WTC11 (cell line): ENCODE results near the gene PER1. TPM values are rescaled to one million over a fixed set of nuclear protein-coding genes. Genes with fewer than 3 reads are reported as not detected.

ENCODE experiments used
- ATAC-seq: fragments of 200-7000 bp; cut with Tn5 transposase; 2 replicates; pipeline ENCODE4 v1.10.0; 2021; ENCODE audit warnings: mild to moderate bottlenecking, moderate library complexity
- CTCF ChIA-PET: fragments of 300-600 bp; sonication (Branson Sonifier 250); formaldehyde crosslinking; loops from one replicate; lab custom pipeline; 2021; ENCODE audit warnings: antibody characterized with exemption; lab: Charles Lee
- POLR2A ChIA-PET: fragments of 350-600 bp; sonication (Branson Sonifier 250); formaldehyde crosslinking; loops from one replicate; lab custom pipeline; 2021; ENCODE audit warnings: antibody characterized with exemption; lab: Charles Lee
- DNase-seq: peaks from one replicate; pipeline ENCODE4 v3.0.0; 2021; ENCODE audit warnings: low spot score
- H3K27ac Mint-ChIP-seq: 2 replicates; pipeline ENCODE4 v1.8.0; 2021; ENCODE audit warnings: mixed read lengths
- H3K27me3 Mint-ChIP-seq: 2 replicates; pipeline ENCODE4 v1.8.0; 2021; ENCODE audit warnings: low read depth, mild to moderate bottlenecking, moderate library complexity, mixed read lengths
- H3K36me3 Mint-ChIP-seq: 2 replicates; pipeline ENCODE4 v1.8.0; 2021; ENCODE audit warnings: mixed read lengths
- H3K4me1 Mint-ChIP-seq: 2 replicates; pipeline ENCODE4 v1.8.0; 2022; ENCODE audit warnings: mixed read lengths
- H3K4me3 Mint-ChIP-seq: 2 replicates; pipeline ENCODE4 v1.8.0; 2021; ENCODE audit warnings: mild to moderate bottlenecking, moderate library complexity, mixed read lengths
- H3K9me3 Mint-ChIP-seq: 2 replicates; pipeline ENCODE4 v1.8.0; 2021; ENCODE audit warnings: mixed read lengths
- CTCF ChIP-seq: fragments of 200-600 bp; IDR thresholded peaks from 2 replicates; pipeline ENCODE4 v1.8.0; 2022; ENCODE audit warnings: antibody characterized with exemption
- ELF4 ChIP-seq: sonication (generic); formaldehyde crosslinking; IDR thresholded peaks from 2 replicates; pipeline ENCODE4 v1.8.1; 2022; ENCODE audit warnings: low read depth, mild to moderate bottlenecking, moderate library complexity, missing genetic modification reagents
- ESRRA ChIP-seq: sonication (generic); formaldehyde crosslinking; IDR thresholded peaks from 2 replicates; pipeline ENCODE4 v1.8.1; 2022; ENCODE audit warnings: mild to moderate bottlenecking, missing genetic modification reagents, borderline replicate concordance
- HMGXB4 ChIP-seq: sonication (generic); formaldehyde crosslinking; IDR thresholded peaks from 2 replicates; pipeline ENCODE4 v1.8.1; 2023; ENCODE audit warnings: mild to moderate bottlenecking, moderate library complexity, missing genetic modification reagents
- JAZF1 ChIP-seq: fragments of 250-450 bp; sonication (Bioruptor Pico); IDR thresholded peaks from 2 replicates; pipeline ENCODE4 v1.9.0; 2021; ENCODE audit warnings: moderate library complexity, mild to moderate bottlenecking, inconsistent platforms
- MLX ChIP-seq: sonication (generic); formaldehyde crosslinking; IDR thresholded peaks from 2 replicates; pipeline ENCODE4 v1.8.1; 2023; ENCODE audit warnings: mild to moderate bottlenecking, missing genetic modification reagents, moderate library complexity
- RELA ChIP-seq: sonication (generic); formaldehyde crosslinking; IDR thresholded peaks from 2 replicates; pipeline ENCODE4 v1.8.1; 2022; ENCODE audit warnings: missing genetic modification reagents, mild to moderate bottlenecking, borderline replicate concordance
- STAT6 ChIP-seq: sonication (generic); formaldehyde crosslinking; conservative IDR thresholded peaks from 2 replicates; pipeline ENCODE4 v1.8.1; 2023; ENCODE audit warnings: mild to moderate bottlenecking, low read depth, missing genetic modification reagents, moderate library complexity
- TEAD4 ChIP-seq: sonication (generic); formaldehyde crosslinking; IDR thresholded peaks from 2 replicates; pipeline ENCODE4 v1.8.0; 2022; ENCODE audit warnings: mild to moderate bottlenecking, missing genetic modification reagents
- ZNF219 ChIP-seq: sonication (generic); formaldehyde crosslinking; IDR thresholded peaks from 2 replicates; pipeline ENCODE4 v1.8.0; 2023; ENCODE audit warnings: missing genetic modification reagents, mild to moderate bottlenecking, borderline replicate concordance
- ZNF232 ChIP-seq: sonication (generic); formaldehyde crosslinking; IDR thresholded peaks from 2 replicates; pipeline ENCODE4 v1.8.0; 2022; ENCODE audit warnings: mild to moderate bottlenecking, missing genetic modification reagents
- ZNF317 ChIP-seq: sonication (generic); formaldehyde crosslinking; IDR thresholded peaks from 2 replicates; pipeline ENCODE4 v1.8.1; 2023; ENCODE audit warnings: low read depth, mild to moderate bottlenecking, moderate library complexity, missing genetic modification reagents, borderline replicate concordance
- total RNA-seq: library from RNA; stranded (reverse); gene quantifications from 3 replicates; pipeline ENCODE4 v1.2.3, GENCODE V29; 2021
- TF ChIP-seq, protein P1 (sequence below): sonication (generic); formaldehyde crosslinking; IDR thresholded peaks from 2 replicates; pipeline ENCODE4 v1.8.1; 2023; ENCODE audit warnings: mild to moderate bottlenecking, missing genetic modification reagents, borderline replicate concordance
- TF ChIP-seq, protein P2 (sequence below): sonication (generic); formaldehyde crosslinking; IDR thresholded peaks from 2 replicates; pipeline ENCODE4 v1.8.0; 2023; ENCODE audit warnings: missing genetic modification reagents, mild to moderate bottlenecking, borderline replicate concordance

Gene PER1
- total RNA-seq, 1 experiment from 2014 or later: 46.9 TPM

- no peak for TF ChIP-seq RELA
- TF ChIP-seq MLX (CRISPR knock-in tag): no peak
- TF ChIP-seq ZNF232 (CRISPR knock-in tag): no peak
- no peak for TF ChIP-seq TEAD4 (CRISPR knock-in tag)
Observed at GRCh38 chr17:8147805-8148404, 4.3 kb downstream of the PER1 start (continued).

- Mint-ChIP-seq H3K9me3 (no peaks in the 10 kb centered on the region), H3K4me3 (no peak overlapping the region), H3K36me3 (peaks cover 36% of the 10 kb centered on the region), H3K27me3 (no peaks in the 10 kb centered on the region), H3K4me1 (no peaks in the 10 kb centered on the region; the same call in 1 of the 2 replicates), H3K27ac (no peak overlapping the region)
- ATAC-seq (no peak), DNase-seq (no peak)
- ChIA-PET POLR2A (no interaction called here), CTCF (no interaction called here)
- TF ChIP-seq ZNF219 (CRISPR knock-in tag) (no peak), JAZF1 (no peak), ESRRA (CRISPR knock-in tag) (no peak), CTCF (no peak)
Observed at GRCh38 chr17:8147141-8147804, 4.9 kb downstream of the PER1 start.

- H3K27ac Mint-ChIP-seq: no peak overlapping the region
- H3K36me3 Mint-ChIP-seq: peaks cover 39% of the 10 kb centered on the region
Observed at GRCh38 chr17:8146381-8147140, 5.6 kb downstream of the PER1 start.

More at GRCh38 chr17:8146381-8147140, 5.6 kb downstream of the PER1 start:
- POLR2A ChIA-PET: no interaction called here
- CTCF ChIA-PET: interaction anchor here (0.9 kb wide), 1 partner anchor 73 kb away, joined by 3 read pairs; no protein-coding TSS in a partner anchor
- TF ChIP-seq ZNF317 (CRISPR knock-in tag) (no peak), STAT6 (CRISPR knock-in tag) (no peak), ELF4 (CRISPR knock-in tag) (no peak), HMGXB4 (CRISPR knock-in tag) (no peak)
- TF ChIP-seq, protein P1, sequence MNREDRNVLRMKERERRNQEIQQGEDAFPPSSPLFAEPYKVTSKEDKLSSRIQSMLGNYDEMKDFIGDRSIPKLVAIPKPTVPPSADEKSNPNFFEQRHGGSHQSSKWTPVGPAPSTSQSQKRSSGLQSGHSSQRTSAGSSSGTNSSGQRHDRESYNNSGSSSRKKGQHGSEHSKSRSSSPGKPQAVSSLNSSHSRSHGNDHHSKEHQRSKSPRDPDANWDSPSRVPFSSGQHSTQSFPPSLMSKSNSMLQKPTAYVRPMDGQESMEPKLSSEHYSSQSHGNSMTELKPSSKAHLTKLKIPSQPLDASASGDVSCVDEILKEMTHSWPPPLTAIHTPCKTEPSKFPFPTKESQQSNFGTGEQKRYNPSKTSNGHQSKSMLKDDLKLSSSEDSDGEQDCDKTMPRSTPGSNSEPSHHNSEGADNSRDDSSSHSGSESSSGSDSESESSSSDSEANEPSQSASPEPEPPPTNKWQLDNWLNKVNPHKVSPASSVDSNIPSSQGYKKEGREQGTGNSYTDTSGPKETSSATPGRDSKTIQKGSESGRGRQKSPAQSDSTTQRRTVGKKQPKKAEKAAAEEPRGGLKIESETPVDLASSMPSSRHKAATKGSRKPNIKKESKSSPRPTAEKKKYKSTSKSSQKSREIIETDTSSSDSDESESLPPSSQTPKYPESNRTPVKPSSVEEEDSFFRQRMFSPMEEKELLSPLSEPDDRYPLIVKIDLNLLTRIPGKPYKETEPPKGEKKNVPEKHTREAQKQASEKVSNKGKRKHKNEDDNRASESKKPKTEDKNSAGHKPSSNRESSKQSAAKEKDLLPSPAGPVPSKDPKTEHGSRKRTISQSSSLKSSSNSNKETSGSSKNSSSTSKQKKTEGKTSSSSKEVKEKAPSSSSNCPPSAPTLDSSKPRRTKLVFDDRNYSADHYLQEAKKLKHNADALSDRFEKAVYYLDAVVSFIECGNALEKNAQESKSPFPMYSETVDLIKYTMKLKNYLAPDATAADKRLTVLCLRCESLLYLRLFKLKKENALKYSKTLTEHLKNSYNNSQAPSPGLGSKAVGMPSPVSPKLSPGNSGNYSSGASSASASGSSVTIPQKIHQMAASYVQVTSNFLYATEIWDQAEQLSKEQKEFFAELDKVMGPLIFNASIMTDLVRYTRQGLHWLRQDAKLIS (CRISPR knock-in tag): no peak
- TF ChIP-seq, protein P2, sequence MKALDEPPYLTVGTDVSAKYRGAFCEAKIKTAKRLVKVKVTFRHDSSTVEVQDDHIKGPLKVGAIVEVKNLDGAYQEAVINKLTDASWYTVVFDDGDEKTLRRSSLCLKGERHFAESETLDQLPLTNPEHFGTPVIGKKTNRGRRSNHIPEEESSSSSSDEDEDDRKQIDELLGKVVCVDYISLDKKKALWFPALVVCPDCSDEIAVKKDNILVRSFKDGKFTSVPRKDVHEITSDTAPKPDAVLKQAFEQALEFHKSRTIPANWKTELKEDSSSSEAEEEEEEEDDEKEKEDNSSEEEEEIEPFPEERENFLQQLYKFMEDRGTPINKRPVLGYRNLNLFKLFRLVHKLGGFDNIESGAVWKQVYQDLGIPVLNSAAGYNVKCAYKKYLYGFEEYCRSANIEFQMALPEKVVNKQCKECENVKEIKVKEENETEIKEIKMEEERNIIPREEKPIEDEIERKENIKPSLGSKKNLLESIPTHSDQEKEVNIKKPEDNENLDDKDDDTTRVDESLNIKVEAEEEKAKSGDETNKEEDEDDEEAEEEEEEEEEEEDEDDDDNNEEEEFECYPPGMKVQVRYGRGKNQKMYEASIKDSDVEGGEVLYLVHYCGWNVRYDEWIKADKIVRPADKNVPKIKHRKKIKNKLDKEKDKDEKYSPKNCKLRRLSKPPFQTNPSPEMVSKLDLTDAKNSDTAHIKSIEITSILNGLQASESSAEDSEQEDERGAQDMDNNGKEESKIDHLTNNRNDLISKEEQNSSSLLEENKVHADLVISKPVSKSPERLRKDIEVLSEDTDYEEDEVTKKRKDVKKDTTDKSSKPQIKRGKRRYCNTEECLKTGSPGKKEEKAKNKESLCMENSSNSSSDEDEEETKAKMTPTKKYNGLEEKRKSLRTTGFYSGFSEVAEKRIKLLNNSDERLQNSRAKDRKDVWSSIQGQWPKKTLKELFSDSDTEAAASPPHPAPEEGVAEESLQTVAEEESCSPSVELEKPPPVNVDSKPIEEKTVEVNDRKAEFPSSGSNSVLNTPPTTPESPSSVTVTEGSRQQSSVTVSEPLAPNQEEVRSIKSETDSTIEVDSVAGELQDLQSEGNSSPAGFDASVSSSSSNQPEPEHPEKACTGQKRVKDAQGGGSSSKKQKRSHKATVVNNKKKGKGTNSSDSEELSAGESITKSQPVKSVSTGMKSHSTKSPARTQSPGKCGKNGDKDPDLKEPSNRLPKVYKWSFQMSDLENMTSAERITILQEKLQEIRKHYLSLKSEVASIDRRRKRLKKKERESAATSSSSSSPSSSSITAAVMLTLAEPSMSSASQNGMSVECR (CRISPR knock-in tag): no peak
- Mint-ChIP-seq H3K9me3 (no peaks in the 10 kb centered on the region), H3K4me1 (no peaks in the 10 kb centered on the region; the same call in 1 of the 2 replicates), H3K4me3 (no peak overlapping the region), H3K27me3 (no peaks in the 10 kb centered on the region)
- no peak for ATAC-seq
- no peak for DNase-seq
